Kidney capillary endothelial cell (primary cell): Measurements from ENCODE around the gene OR10J4.
"Not testable (repeated sequence)": the region's sequence is repeated elsewhere in the genome, so short reads cannot be mapped to it uniquely, and the experiment has no call there.

Experiments
- DNase-seq: peaks from one replicate; pipeline ENCODE4 v3.0.0-alpha.2; 2018; ENCODE audit warnings: low spot score

The OR10J4 gene

DNA sequence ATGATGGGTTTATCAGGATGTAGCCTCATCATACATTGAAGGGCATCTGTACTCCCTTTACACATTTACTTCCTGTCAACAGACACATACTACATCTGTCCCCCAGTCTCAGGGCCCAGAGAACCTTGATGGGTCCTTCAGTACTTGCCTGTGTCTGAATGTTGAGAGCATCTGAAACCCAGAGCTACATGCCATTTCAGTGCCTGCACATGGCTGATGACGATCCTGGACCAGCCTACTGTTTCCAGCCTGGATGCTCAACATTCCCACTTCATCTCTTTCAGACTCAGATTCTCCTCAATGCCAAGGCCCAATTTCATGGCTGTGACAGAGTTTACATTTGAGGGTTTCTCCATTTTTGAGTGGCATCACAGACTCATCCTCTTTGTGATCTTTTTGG, at the start of gene OR10J4:
OR10J4 (plus strand) TSS at position 301 of the 400 bp plus-strand sequence.
- DNase-seq: no peak

DNA sequence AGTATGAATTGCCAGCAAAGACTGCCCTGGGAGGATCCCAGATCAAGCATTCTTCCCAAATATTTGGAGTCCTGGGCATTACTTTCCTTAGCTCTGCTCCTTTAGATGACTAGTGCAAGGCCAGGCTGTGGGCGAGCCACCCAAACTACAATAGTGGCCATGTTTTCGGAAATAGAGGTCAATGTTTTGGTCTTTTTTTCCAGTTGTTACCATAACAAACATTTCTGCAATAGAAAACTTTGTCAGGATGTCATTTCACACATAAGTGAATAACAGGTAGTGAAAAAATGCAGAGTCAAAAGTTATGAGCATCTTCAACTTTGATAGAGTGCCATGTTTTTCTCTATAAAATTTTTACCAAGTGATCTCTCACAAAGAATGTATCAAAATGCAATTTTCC, 25.2 kb upstream of the OR10J4 start:
- DNase-seq: no peak

DNA sequence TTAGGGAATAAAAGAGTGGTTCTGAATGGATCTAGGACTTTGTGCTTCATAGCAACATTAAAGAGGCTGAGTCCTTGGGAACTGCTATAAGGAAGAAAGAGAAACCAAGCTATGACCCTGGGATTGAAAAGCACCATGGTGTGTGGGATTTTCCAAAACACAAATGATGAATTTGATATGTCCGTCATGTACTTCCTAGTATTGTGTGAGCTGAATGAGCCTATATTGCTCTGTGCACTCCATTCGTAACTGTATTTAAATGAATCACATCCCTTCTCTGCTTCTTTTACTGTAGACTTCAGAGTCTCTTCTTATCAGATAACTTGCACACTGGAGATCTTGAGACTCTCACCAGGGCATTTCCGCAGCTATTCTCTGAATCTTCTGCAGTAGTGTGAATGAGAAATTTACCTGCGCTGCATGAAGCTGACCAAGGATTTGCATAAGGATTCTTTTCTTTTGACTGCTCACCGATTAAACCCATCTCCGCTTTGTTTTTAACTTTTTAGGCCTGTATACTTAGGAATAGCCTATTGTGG, 23.1 kb upstream of the OR10J4 start:
- peak; percentile 85 for DNase-seq

DNA sequence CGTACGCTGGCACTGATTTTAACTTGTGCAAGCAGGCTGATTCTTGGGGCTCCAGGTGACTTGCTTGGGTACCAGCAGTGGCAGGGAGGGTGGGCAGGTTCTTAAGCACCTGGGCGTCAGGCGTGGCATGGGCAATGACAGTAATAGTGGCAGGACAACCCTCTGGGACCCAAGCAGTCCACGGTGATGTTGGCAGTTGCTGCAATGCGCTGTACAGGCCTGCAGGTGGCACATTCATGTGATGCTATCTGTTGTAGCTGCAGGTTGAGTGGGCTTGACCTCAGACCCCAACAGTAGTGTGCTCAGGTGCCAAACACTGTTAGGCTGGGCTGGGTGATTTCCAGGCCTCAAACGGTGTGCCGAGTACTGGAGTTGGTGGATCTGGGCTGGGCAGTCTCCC, 10.2 kb upstream of the OR10J4 start:
- no peak for DNase-seq

DNA sequence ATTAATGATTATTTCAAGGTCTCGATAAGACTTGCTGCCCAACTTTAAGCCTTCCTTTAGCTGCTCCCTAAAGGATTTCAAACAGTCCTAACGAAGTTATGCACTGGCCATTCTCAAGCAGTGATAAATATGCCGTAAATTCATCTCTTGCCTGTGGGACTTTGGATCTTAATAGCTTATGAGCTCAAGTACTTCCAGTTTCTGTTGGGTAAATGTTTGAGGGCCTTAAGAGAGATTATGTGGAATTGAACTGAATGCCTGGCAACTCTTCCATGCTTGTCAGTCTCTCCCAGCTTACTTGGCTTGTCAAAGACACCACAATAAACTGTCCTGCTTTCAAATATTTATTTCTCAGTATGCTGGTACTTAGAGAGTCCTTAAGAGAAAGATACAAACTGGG, 3.5 kb upstream of the OR10J4 start:
- DNase-seq: no peak

DNA sequence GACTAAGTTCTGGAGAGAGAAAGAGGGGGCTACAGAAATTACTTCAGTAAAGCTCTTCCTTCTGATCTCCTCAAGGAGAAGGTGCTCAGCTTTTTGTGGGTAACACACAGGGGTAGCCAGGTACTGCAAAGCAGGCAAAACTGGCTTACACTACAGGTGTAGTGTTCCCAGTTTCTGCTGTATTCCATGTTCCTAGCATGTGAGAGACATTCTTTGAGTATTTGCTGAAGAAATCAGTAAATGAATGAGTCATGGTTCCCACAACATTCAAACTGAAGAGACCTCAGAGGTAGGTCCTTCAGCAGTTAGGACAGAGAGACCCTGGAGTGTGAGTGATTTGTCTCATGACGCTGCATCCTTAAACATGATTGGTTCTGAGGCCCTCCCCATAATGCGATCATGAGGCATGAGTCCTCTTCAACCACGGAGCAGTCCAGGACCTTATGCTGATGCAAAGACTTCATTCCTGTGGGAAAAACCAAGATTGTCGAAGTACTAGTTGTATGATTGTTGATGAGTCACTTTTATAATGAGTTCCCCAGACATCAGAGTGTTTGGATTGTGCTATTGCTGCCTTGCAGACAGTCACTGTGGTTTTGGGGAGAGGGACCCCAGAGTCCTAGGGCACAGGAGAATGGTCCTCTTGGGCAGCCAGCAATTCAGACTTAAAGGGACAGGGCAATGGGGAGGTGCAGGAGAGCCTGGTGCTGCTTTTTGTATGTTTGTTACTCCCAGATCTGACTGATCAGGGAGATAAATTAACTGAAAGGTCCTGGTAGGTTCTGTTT, 2.7 kb upstream of the OR10J4 start:
- DNase-seq: no peak

DNA sequence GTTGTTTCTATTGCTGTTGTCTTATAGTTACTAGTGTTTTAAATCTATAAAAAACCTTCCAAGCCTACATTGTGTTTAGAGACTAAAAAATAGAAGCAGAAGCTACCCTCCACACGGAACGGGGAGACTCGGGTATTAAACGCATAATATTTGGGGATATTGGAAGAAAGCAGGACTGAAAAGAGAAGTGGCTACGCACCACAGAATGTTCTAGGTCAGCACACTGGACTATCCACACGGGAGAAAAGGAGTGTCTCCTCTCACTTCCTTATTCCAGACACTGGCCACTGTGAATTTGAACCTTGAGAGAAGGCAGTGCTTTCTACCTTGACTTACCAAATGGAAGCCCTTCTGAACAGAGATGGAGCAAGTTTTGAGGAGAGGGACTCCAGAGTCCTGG, 1.0 kb upstream of the OR10J4 start:
- no peak for DNase-seq

DNA sequence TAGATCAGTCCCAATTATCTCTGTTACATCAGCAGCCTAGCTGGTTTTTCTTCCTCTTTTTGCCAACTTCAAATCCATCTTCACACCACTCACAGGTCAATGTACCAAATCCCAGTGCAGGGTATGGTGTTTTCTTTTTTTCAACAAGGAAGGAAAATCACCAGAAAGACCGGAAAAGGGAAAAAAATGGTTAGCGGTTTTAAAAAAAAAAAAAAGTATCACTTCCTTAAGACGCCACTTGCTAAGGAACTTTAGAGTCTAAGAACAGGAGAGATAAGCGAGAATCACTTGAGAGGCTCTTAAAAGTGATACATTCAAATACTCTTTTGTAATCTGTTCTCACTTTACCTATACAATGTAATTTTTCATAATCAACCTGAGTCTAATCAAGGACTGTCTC, 4.5 kb downstream of the OR10J4 start:
- no peak for DNase-seq

DNA sequence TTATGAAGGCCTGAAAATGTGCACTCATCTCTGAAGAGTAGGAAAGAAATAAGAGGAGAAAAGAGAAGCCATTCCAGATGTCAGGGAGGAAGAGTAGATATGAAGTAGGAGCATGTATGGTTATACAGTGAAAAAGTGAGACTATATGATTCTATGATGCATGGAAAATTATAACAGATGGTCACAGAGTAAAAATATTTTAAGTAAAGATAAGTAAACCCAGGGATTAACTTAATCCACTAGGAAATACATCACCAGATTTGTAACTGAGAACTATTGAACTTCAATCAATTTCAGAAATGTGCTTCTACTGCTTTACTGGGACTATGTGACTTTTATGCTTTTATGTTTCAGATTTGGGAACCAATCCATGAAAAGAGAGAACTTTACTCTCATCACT, 7.4 kb downstream of the OR10J4 start, which contains the start of gene OR10J1:
OR10J1 (plus strand) TSS at position 301 of the 400 bp plus-strand sequence; CDS start at position 371, 70 bp downstream.
- no peak for DNase-seq

DNA sequence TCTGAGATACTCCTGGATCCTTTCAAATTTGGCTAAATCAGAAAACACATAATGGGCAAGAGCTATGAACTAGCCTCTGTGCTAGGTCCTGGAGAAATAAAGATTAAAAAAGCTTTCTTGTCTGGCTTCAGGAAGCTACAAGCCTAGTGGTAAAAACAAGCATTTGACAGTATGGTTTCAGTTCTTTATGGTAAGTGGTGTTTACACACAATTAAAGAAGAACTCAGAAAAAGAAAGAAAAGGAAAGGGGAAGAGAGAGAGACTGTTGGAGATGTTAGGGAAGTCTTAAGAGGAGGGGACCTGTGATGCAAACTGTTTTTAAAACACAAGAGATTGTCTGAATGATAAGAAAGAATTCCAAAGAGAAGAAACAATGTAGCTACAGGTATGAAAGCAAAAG, 9.4 kb downstream of the OR10J4 start:
- no peak for DNase-seq

DNA sequence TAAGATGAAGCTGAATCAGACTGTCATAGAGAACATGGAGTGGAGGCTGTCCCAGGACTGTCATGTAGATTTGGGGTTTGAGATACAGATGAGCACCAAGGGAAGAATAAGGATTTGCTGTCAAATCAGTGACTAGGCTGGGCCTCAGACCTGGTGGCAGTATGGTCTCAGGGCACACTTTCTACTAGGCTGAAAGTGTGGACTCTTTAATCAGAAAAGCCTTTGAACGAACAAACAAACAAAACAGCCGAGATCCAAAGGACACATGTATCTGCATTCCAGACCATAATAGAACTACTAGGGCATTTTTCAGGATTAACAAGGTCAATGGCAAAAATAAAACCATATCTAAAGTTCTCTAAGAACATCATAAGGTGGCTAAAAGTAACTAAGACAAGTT, 10.4 kb downstream of the OR10J4 start:
- DNase-seq: no peak

DNA sequence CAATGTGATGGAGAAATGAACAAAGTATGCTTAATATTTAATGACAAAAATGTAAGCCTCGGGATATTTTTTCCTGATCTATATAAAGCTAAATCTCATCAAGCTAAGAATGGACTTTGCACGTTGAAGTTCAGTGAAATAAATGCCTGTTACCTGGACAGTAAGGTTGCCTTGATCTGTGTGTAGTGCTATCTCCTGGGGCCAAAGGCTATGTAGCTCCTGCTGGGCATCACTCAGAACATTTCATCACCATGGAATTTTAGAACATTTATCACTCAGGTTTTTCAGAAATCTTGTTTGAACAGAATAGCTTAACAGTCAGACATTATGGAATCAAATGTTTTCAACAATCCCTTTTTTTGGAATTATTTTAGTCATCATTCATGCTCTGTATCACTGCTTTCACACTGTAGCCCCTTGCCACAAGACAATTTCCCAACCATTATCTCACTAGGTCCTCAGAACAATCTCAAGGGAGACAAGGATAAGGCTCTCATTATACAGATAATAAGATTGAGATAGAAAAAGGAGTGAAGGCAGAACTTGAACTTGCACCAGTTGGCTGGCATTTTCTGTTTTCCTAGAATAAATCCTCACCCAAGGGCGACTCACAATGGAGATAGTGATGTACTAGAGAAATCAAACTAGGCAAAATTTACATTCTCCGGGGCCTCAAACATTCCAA, 11.2 kb downstream of the OR10J4 start:
- DNase-seq: no peak

DNA sequence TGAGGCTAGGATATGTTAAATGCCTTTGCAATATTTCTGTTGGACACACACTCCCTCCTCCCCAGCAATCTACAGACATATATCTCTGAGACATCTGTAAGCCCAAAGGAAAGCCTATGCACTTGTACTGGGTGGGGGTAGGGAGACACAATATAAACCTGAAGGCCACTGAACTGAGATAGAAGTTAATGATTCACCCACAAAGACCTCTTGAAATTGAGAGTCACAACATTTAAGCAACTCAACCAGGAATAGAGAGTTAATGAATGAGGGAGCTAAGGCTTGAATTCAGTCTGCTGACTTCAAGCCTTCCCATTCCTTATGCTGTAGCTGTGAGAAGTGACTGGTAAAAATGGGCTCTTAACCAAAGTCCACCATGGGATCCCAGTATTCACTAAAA, 12.5 kb downstream of the OR10J4 start:
- no peak for DNase-seq

DNA sequence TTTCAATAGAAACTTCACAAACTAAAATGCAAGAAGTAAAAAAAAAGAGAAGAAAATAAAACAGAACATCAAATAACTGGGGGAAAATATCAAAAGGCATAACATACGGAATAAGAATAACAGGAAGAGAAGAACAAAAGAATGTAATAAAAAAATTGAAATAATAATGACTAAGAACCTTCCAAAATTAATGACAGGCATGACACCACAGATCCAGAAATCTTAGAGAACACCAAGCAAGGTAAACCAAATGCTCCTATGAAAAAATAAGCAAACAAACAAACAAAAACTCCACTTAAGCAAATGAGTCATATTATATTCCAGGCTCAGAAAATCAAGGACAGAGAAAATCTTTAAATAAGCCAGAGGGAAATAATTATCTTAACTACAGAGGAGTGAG, 16.2 kb downstream of the OR10J4 start:
- DNase-seq: no peak

DNA sequence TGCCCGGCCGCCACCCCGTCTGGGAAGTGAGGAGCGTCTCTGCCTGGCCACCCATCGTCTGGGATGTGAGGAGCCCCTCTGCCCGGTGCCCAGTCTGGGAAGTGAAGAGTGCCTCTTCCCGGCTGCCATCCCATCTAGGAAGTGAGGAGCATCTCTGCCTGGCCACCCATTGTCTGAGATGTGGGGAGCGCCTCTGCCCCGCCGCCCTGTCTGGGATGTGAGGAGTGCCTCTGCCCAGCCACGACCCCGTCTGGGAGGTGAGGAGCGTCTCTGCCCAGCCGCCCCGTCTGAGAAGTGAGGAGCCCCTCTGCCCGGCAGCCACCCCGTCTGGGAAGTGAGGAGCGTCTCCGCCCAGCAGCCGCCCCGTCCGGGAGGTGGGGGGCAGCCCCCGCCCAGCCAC, 17.6 kb downstream of the OR10J4 start:
- not testable (repeated sequence) for DNase-seq

DNA sequence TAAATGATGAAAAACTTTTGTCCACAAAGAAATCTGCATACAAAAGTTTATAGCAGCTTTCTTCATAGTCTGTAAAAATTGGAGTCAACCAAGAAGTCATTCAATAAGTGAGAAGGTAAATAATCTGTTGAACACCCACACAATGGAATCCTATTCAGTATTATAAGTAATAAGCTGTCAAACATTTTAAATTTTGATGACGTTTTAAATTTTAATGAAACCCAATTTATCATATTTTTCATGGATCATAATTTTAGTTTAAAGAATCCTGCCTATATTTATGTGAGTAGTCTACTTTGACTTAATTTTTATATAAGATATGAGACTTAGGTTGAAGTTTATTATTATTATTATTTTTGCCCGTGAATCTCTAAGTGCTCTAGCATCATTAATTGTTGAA, 27.5 kb downstream of the OR10J4 start:
- no peak for DNase-seq

DNA sequence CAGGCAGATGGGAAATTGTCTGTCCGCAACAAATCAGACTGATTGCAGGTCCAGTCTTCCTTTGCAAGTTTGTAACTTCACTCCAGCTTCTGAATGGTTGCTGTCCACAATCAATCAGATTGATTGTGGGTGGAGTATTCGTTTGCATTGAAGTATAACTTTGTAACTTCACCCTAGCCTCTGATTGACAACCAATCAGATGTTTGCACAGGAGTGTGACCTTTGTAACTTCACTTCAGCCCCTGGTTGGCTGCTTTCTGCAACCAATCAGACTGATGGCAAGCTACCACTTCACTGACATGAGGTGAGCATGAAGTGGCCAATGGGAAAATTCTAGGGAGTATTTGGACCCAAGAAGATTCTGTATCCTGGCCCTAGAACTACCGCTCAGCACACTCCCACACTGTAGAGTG, 33.2 kb downstream of the OR10J4 start:
- DNase-seq: no peak

DNA sequence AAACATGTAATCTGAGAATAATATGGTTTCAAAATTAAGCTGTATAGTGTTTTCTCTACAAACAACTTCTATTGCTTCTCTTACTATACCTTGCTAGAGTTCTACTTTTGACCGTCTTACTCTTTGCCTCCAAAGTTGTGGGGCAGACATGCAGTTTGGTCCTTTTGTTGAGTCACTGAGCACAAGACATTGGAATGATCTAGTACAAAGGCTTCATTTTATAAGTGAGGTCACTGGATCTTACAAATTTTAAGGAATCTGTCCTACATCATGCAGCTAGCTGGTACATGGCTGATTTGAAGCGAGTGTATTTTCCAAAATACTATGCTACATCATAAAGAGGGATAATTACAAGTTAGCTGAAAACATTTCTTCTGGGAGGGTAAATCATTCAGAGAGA, 36.3 kb downstream of the OR10J4 start:
- DNase-seq: no peak

DNA sequence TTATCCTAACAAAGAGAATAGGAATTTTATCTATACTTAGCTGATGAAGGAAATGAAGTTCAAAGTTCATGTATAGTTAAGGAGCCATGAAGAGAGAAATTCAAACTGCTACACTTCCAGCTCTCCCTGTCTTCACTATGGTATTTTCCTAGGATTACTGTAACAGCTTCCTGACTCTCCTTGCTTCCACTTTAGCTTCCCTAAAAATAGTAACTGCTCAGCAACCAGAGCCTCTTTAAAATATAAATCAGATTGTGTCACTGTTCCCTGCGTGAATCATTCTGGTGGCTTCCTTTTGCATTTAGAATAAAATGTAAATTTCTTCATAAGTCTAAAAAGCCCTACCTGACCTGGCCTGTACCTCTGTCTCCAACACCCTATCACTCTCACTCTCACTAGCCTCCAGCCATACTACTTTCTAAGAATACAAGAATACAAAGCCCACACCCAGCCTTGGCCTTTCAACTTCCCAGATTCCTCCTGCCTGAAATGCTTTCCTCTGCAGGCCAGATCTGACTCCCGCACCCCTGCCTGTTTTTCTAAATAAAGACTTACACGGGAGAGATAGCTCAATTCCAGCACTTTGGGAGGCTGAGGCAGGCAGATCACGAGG, 38.0 kb downstream of the OR10J4 start:
- peak; percentile 44 for DNase-seq

DNA sequence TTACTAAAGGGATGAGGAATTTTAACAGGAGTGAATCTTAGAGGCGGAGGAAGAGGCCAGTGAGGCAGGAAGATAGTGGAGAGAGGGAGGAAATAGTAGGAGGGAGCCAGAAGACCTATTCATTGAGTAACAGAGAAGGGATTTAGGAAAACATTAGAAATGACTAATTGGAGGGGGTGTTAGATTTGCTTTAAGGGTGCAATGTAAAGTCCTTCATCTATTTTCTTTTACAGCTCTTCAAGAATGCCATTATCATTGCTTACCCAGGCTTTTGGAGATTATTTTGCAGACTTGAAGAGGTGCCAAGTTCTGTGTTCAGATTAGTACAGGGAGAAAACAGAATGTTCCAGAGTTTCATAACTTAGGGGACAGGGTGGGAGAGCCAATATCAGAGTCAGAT, 41.3 kb downstream of the OR10J4 start:
- no peak for DNase-seq

DNA sequence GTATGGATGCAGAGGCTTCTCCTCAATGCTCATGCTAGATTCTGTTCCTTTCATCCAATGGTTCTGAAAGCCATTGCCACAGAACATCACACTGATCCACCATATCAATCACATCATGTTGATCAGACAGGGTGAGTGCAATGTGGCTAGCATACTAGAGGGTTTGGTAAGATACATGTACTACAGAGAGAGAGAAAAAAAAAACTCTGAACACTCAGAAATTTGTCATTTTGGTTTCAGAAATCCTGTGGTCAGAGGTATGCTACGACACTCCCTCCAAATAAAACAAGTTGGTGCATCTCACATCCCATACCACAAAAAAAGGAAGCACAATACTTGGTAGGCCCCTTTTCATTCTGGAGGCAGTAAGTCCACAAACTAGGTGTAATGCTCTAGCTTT, 42.9 kb downstream of the OR10J4 start:
- DNase-seq: no peak
